Omental fat pad (tissue), 4 donors: Measurements from ENCODE around the gene MTFR1L. TPM values are rescaled to one million over a fixed set of nuclear protein-coding genes. Genes with fewer than 3 reads are reported as not detected.

Source experiments
- ATAC-seq: fragments of 150-250 bp; one replicate; pipeline ENCODE4 v1.9.1; 2016; ENCODE audit warnings: mild to moderate bottlenecking, moderate library complexity; ENCODE audit not compliant: low FRiP score
- DNase-seq: peaks from one replicate; pipeline ENCODE4 v3.0.0-alpha.2; 2019; ENCODE audit warnings: low spot score
- total RNA-seq, 4 donors: library from RNA; depleted of rRNA; stranded (reverse); fragments of >200 nt; gene quantifications; one replicate each; pipeline ENCODE4 v1.1.0, GENCODE V29; 2016
- TF ChIP-seq, protein P1 (sequence below), 3 donors: fragments of 450-650 bp; IDR thresholded peaks; one replicate each; pipeline ENCODE4 v1.5.1; 2016 to 2017; ENCODE audit warnings: antibody characterized with exemption in 3 of 3, mild to moderate bottlenecking in 3 of 3, moderate library complexity in 2 of 3

The MTFR1L gene
- total RNA-seq, 4 donors from 2014 or later = 40.8 to 84.2 (median 61.3) TPM

DNA sequence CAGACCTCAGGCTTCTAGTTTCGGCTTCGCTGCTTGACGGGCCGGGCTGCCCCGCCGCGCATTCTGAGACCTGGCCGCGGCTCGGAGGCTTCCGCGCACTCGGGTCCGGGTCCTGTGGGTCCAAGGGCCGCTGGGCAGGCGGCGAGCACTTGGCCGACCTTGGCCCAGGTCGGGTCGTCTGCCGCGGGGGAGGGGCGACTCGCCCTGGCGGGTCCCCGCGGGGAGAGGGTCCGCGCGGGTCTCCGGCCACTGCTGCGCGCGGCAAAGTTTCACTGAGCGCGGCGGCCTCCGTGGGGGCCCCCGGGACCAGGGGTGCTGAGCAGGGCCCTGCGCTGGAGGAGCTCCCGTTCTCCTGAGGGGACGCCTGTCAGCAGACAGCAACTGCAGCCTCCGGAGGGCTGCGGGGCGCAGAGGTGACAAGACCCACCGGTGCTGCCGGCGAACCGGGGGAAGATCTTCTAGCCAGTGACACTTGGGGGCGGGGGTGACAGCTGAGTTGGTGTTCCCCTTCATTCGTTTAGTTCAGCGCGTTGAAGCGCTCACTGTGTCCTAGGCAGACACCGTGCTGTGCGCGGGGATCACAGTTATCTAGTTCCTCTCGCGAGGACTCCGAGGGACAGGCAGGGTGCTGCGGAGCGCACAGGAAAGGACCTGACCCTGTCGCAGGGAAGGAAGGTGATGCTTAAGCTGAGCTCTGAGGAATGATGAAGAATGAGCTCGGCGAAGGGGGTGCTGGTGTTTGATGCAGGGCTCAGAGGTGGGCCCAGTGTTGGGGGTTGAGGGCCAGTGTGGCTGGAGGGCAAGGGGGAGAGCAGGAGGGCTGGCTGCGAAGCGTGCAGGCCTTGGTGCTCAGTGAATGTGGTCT lies 725 bp downstream of the MTFR1L start:
- ATAC-seq (peak; percentile 22), DNase-seq (no peak)
- TF ChIP-seq, protein P1, sequence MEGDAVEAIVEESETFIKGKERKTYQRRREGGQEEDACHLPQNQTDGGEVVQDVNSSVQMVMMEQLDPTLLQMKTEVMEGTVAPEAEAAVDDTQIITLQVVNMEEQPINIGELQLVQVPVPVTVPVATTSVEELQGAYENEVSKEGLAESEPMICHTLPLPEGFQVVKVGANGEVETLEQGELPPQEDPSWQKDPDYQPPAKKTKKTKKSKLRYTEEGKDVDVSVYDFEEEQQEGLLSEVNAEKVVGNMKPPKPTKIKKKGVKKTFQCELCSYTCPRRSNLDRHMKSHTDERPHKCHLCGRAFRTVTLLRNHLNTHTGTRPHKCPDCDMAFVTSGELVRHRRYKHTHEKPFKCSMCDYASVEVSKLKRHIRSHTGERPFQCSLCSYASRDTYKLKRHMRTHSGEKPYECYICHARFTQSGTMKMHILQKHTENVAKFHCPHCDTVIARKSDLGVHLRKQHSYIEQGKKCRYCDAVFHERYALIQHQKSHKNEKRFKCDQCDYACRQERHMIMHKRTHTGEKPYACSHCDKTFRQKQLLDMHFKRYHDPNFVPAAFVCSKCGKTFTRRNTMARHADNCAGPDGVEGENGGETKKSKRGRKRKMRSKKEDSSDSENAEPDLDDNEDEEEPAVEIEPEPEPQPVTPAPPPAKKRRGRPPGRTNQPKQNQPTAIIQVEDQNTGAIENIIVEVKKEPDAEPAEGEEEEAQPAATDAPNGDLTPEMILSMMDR (IDR thresholded peaks at IDR 0.05) = no peak

GRCh38 chr1:25821112-25821476 lies 1.3 kb downstream of the MTFR1L start:
- ATAC-seq (no peak), DNase-seq (no peak)
- TF ChIP-seq, protein P1 (IDR thresholded peaks at IDR 0.05) = no peak

- no peak for ATAC-seq
- TF ChIP-seq, protein P1 (IDR thresholded peaks at IDR 0.05) = no peak
- no peak for DNase-seq
Measured at GRCh38 chr1:25821630-25822091, 1.9 kb downstream of the MTFR1L start.

- TF ChIP-seq, protein P1 (IDR thresholded peaks at IDR 0.05) = no peak
- DNase-seq (no peak), ATAC-seq (no peak)
Measured at GRCh38 chr1:25825605-25826004, 5.9 kb downstream of the MTFR1L start.

DNA sequence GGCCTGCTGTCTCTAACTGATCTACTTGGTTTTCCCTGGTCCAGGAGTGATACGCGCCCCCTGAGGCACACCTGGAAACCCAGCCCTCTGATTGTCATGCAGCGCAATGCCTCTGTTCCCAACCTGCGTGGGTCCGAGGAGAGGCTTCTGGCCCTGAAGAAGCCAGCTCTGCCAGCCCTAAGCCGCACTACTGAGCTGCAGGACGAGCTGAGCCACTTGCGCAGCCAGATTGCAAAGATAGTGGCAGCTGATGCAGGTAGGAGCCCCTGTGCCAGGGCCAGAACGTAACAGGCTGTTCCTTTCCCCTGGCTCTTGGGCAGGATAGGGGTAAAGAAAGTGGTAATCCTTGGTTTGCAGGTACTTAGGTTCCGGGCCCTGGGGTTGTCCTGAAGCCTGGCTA lies 6.8 kb downstream of the MTFR1L start:
- DNase-seq (no peak), ATAC-seq (no peak)
- TF ChIP-seq, protein P1 (IDR thresholded peaks at IDR 0.05) = no peak

GRCh38 chr1:25828491-25828890 lies 8.7 kb downstream of the MTFR1L start:
- DNase-seq = no peak
- ATAC-seq = no peak
- TF ChIP-seq, protein P1 (IDR thresholded peaks at IDR 0.05) = no peak

DNA sequence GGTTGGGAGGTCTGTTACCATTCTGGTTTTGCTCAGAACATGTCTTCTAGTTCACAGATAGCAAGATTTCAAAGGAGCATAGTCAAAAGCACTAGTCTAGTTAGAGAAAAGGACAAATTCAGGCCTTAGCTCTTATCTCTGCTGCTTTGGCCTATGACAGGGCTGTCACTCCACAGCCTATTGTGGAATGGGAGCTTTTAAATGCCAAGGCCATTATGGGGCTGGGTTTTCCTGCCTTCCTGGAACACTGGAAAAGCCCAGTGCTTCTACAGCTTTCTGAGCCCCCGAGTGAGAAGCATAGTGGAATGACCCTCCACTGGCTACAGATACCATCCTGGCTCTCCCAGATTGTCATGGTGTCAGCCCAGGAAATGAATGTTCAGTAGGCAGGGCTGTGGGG lies 9.3 kb downstream of the MTFR1L start:
- no peak for DNase-seq

More for the DNA sequence above, 9.3 kb downstream of the MTFR1L start:
- no peak for ATAC-seq
- TF ChIP-seq, protein P1 (IDR thresholded peaks at IDR 0.05) = no peak
